ENCODE measurements around the gene IFT122. TPM values are rescaled to one million over a fixed set of nuclear protein-coding genes. Genes with fewer than 3 reads are reported as not detected.
"Not testable (repeated sequence)": the region's sequence is repeated elsewhere in the genome, so short reads cannot be mapped to it uniquely, and the experiment has no call there.

Gene IFT122
- total RNA-seq, 1 donor from 2014 or later = 17.7 TPM

GRCh38 chr3:129498603-129499488, 58.8 kb downstream of the IFT122 start:
- H3K4me1 ChIP-seq (ENCODE audit: insufficient read depth, low read length) = peaks cover 20% of the 10 kb centered on the region
- not testable (repeated sequence) for H3K4me3 Mint-ChIP-seq (ENCODE audit: unreplicated experiment); H3K27me3 Mint-ChIP-seq (ENCODE audit: low read depth, unreplicated experiment); H3K9me3 Mint-ChIP-seq (ENCODE audit: unreplicated experiment); FAIRE-seq; H3K79me2 ChIP-seq (ENCODE audit: insufficient read depth, low read length); H3K9ac ChIP-seq (ENCODE audit: low read length); H3K36me3 ChIP-seq (ENCODE audit: insufficient read depth, low read length); DNase-seq (ENCODE audit: low read depth); H3K9me3 ChIP-seq (ENCODE audit: insufficient read depth, low read depth, low read length); H3K27me3 ChIP-seq (ENCODE audit: insufficient read depth, low read length); H2AFZ ChIP-seq (ENCODE audit: low read depth, low read length); H3K4me2 ChIP-seq (ENCODE audit: low read length); H3K4me3 ChIP-seq (ENCODE audit: insufficient read depth, low read depth, low read length); H4K20me1 ChIP-seq (ENCODE audit: insufficient read depth, low read length); H3K27ac ChIP-seq (ENCODE audit: low read depth, low read length); H3K27ac Mint-ChIP-seq (ENCODE audit: unreplicated experiment)
- H3K4me1 Mint-ChIP-seq (ENCODE audit: low read depth, unreplicated experiment) = peaks cover 27% of the 10 kb centered on the region
- H3K36me3 Mint-ChIP-seq (ENCODE audit: low read depth, unreplicated experiment) = peaks cover 15% of the 10 kb centered on the region

GRCh38 chr3:129499604-129500333, 59.7 kb downstream of the IFT122 start:
- not testable (repeated sequence) for H3K79me2 ChIP-seq (ENCODE audit: insufficient read depth, low read length); H4K20me1 ChIP-seq (ENCODE audit: insufficient read depth, low read length); H3K9me3 ChIP-seq (ENCODE audit: insufficient read depth, low read depth, low read length); H3K27me3 ChIP-seq (ENCODE audit: insufficient read depth, low read length); H2AFZ ChIP-seq (ENCODE audit: low read depth, low read length); H3K4me3 ChIP-seq (ENCODE audit: insufficient read depth, low read depth, low read length); H3K9ac ChIP-seq (ENCODE audit: low read length); H3K36me3 ChIP-seq (ENCODE audit: insufficient read depth, low read length); H3K27ac Mint-ChIP-seq (ENCODE audit: unreplicated experiment); H3K4me3 Mint-ChIP-seq (ENCODE audit: unreplicated experiment); FAIRE-seq; DNase-seq (ENCODE audit: low read depth); H3K4me2 ChIP-seq (ENCODE audit: low read length); H3K9me3 Mint-ChIP-seq (ENCODE audit: unreplicated experiment); H3K27me3 Mint-ChIP-seq (ENCODE audit: low read depth, unreplicated experiment); H3K27ac ChIP-seq (ENCODE audit: low read depth, low read length)
- H3K4me1 Mint-ChIP-seq (ENCODE audit: low read depth, unreplicated experiment) = peaks cover 23% of the 10 kb centered on the region
- peaks cover 18% of the 10 kb centered on the region for H3K36me3 Mint-ChIP-seq (ENCODE audit: low read depth, unreplicated experiment)
- peaks cover 12% of the 10 kb centered on the region for H3K4me1 ChIP-seq (ENCODE audit: insufficient read depth, low read length)

GRCh38 chr3:129500334-129500658, 60.3 kb downstream of the IFT122 start:
- Histone ChIP-seq H3K79me2 (ENCODE audit: insufficient read depth, low read length) (no peaks in the 10 kb centered on the region), H3K36me3 (ENCODE audit: insufficient read depth, low read length) (peaks cover 4% of the 10 kb centered on the region), H3K27ac (ENCODE audit: low read depth, low read length) (no peak overlapping the region), H3K4me2 (ENCODE audit: low read length) (no peak overlapping the region), H3K9ac (ENCODE audit: low read length) (no peak overlapping the region), H4K20me1 (ENCODE audit: insufficient read depth, low read length) (no peaks in the 10 kb centered on the region), H3K9me3 (ENCODE audit: insufficient read depth, low read depth, low read length) (no peaks in the 10 kb centered on the region), H3K27me3 (ENCODE audit: insufficient read depth, low read length) (no peaks in the 10 kb centered on the region), H3K4me1 (ENCODE audit: insufficient read depth, low read length) (peaks cover 9% of the 10 kb centered on the region), H3K4me3 (ENCODE audit: insufficient read depth, low read depth, low read length) (no peak overlapping the region), H2AFZ (ENCODE audit: low read depth, low read length) (no peak overlapping the region)
- no peaks in the 10 kb centered on the region for H3K27me3 Mint-ChIP-seq (ENCODE audit: low read depth, unreplicated experiment)
- DNase-seq (ENCODE audit: low read depth) (no peak), FAIRE-seq (no peak)
- H3K27ac Mint-ChIP-seq (ENCODE audit: unreplicated experiment) = no peak overlapping the region
- no peak for TF ChIP-seq EZH2 (IDR thresholded peaks at IDR 0.05; ENCODE audit: insufficient read depth, low read length)
- TF ChIP-seq CTCF (IDR thresholded peaks at IDR 0.05; ENCODE audit: insufficient read depth, low read depth, low read length) = no peak
- H3K36me3 Mint-ChIP-seq (ENCODE audit: low read depth, unreplicated experiment) = peaks cover 22% of the 10 kb centered on the region
- H3K4me1 Mint-ChIP-seq (ENCODE audit: low read depth, unreplicated experiment) = peaks cover 18% of the 10 kb centered on the region
- no peaks in the 10 kb centered on the region for H3K9me3 Mint-ChIP-seq (ENCODE audit: unreplicated experiment)
- H3K4me3 Mint-ChIP-seq (ENCODE audit: unreplicated experiment) = no peak overlapping the region
